GM19467 (cell line): ENCODE data around the gene ITPKA.

ENCODE experiments used
- ATAC-seq: cut with Tn5 transposase; IDR thresholded peaks from one replicate; pipeline ENCODE4 v1.9.1; 2021; ENCODE audit warnings: mild to moderate bottlenecking, moderate library complexity; ENCODE audit not compliant: unreplicated experiment

ITPKA gene

GRCh38 chr15:41507820-41508290 lies 14.2 kb downstream of the ITPKA start:
- no peak for ATAC-seq

- no peak for ATAC-seq
These were observed 17.1 kb downstream of the ITPKA start for GRCh38 chr15:41510728-41511127.

GRCh38 chr15:41511331-41511898 lies 17.7 kb downstream of the ITPKA start:
- ATAC-seq, result no peak

GRCh38 chr15:41511899-41512369 lies 18.3 kb downstream of the ITPKA start:
- no peak for ATAC-seq

GRCh38 chr15:41512512-41512939 lies 18.9 kb downstream of the ITPKA start:
- no peak for ATAC-seq

- no peak for ATAC-seq
These were observed 19.3 kb downstream of the ITPKA start for GRCh38 chr15:41512940-41513505.

GRCh38 chr15:41513506-41514227 lies 20.0 kb downstream of the ITPKA start, which contains the start of gene LTK:
Gene LTK (minus strand): TSS chr15:41513827. CDS start chr15:41513709, 118 bp downstream.
- no peak for ATAC-seq

- no peak for ATAC-seq
These were observed 24.3 kb downstream of the ITPKA start for GRCh38 chr15:41517895-41518449.

- ATAC-seq, result no peak
These were observed 27.0 kb downstream of the ITPKA start for GRCh38 chr15:41520636-41521035.

- no peak for ATAC-seq
These were observed 27.9 kb downstream of the ITPKA start for GRCh38 chr15:41521614-41522013.

GRCh38 chr15:41523097-41523496 lies 29.4 kb downstream of the ITPKA start:
- ATAC-seq, result no peak

- no peak for ATAC-seq
These were observed 36.8 kb downstream of the ITPKA start for GRCh38 chr15:41530363-41530956.

GRCh38 chr15:41535544-41535943 lies 41.9 kb downstream of the ITPKA start:
- no peak for ATAC-seq

GRCh38 chr15:41536866-41537265 lies 43.2 kb downstream of the ITPKA start:
- ATAC-seq, result no peak

- no peak for ATAC-seq
These were observed 49.8 kb downstream of the ITPKA start for GRCh38 chr15:41543521-41543870.

GRCh38 chr15:41544650-41545015 lies 51.0 kb downstream of the ITPKA start:
- ATAC-seq, result no peak

- ATAC-seq, result no peak
These were observed 51.5 kb downstream of the ITPKA start for GRCh38 chr15:41545218-41545617.

GRCh38 chr15:41546851-41547786 lies 53.4 kb downstream of the ITPKA start:
- no peak for ATAC-seq

GRCh38 chr15:41550066-41550775 lies 56.5 kb downstream of the ITPKA start:
- no peak for ATAC-seq
